Measurements from ENCODE around the gene NTNG1. TPM values are rescaled to one million over a fixed set of nuclear protein-coding genes. Genes with fewer than 3 reads are reported as not detected.

Gene NTNG1
- total and polyA plus RNA-seq, 2 of the 4 experiments (the other 2 are of a cell fraction), result 1.2 to 2.3 TPM

DNA sequence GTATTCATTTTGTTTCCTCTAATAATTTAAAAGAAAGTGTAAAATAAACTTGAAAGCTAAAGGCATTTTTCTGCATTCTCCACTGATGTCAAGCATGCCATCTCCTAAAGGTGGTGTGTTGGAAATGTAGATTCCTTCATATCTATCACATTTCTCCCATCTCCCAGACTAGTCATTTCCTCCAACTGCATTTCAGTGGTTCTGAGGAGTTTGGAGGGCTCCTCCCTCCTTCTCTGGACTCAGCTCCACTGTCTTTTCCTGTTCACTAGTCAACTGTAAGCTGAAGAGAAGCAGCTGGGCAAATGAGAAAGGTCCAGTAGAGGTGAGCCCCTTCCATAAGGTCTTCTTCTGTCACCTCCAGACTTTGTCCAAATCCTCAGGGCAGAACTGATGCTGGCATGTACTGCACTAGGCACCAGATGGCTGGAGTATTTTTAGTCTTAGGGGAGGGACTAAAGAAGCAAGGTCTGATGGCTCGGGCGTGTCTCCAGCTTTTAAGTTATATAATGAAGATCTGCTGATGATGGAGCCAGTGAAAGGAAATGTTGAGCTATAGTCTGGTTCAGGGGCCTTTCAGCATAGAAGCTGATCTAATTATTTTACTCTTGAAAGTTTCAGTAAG is 186.1 kb downstream of the NTNG1 start:
- Histone ChIP-seq H3K14ac (replicated peaks; ENCODE audit: low read depth, low read length) (no peak overlapping the region), H3K36me3 (ENCODE audit: control insufficient read depth, insufficient read depth, low read length) (no peaks in the 10 kb centered on the region), H3K56ac (ENCODE audit: extremely low read depth, insufficient read depth, low read length) (no peak overlapping the region), H3K27me3 (ENCODE audit: control insufficient read depth, insufficient read depth, low read length) (no peaks in the 10 kb centered on the region), H2AFZ (replicated peaks; ENCODE audit: low read length, poor library complexity) (no peak overlapping the region), H2AK9ac (replicated peaks; ENCODE audit: low read depth, low read length, poor library complexity) (no peak overlapping the region), H4K5ac (ENCODE audit: low read depth, low read length) (no peak overlapping the region), H2BK5ac (ENCODE audit: low read depth, low read length, poor library complexity, severe bottlenecking) (no peak overlapping the region), H3K9ac (ENCODE audit: low read depth, low read length) (no peak overlapping the region), H3K23ac (ENCODE audit: low read depth, low read length) (no peak overlapping the region), H2BK20ac (ENCODE audit: low read depth, low read length) (no peak overlapping the region), H4K91ac (ENCODE audit: insufficient read depth, low read depth, low read length) (no peak overlapping the region), H3K79me1 (ENCODE audit: low read depth in 1 of 2, low read length in 2 of 2) (no peaks in the 10 kb centered on the region), H3K18ac (ENCODE audit: low read depth, low read length) (no peak overlapping the region), H3K27ac (ENCODE audit: insufficient read depth, low read length) (no peak overlapping the region), H4K20me1 (ENCODE audit: insufficient read depth, low read length) (no peaks in the 10 kb centered on the region), H3K4me3 (ENCODE audit: insufficient read depth, low read depth, low read length) (no peak overlapping the region), H3K4ac (ENCODE audit: low read depth, low read length) (no peak overlapping the region), H3K9me1 (ENCODE audit: insufficient read depth, low read length) (no peaks in the 10 kb centered on the region), H2BK15ac (ENCODE audit: low read depth, low read length) (no peak overlapping the region), H4K8ac (ENCODE audit: low read depth in 2 of 2, low read length in 2 of 2) (no peak overlapping the region), H3K4me2 (ENCODE audit: low read depth, low read length) (no peak overlapping the region), H3K9me3 (ENCODE audit: control insufficient read depth, insufficient read depth, low read length) (no peaks in the 10 kb centered on the region), H2AK5ac (ENCODE audit: low read depth, low read length) (no peak overlapping the region), H2BK120ac (ENCODE audit: low read depth, low read length) (no peak overlapping the region), H3K4me1 (ENCODE audit: control insufficient read depth, insufficient read depth, low read length) (no peaks in the 10 kb centered on the region)
- dilution Hi-C loops (cut with HindIII; ENCODE audit: low sequenced_read_pairs, unreplicated experiment) (no loop called here), in situ Hi-C loops (cut with MboI; ENCODE audit: low sequenced_read_pairs) (no loop called here), intact Hi-C loops (cut with micrococcal nuclease) (no loop called here)
- DNase-seq (no peak), ATAC-seq (ENCODE audit: low read depth) (no peak)
- CTCF ChIA-PET, result no interaction called here
- TF ChIP-seq MAFK (IDR thresholded peaks at IDR 0.05; ENCODE audit: low read depth, low read length), result no peak
- no peak for TF ChIP-seq FOS (IDR thresholded peaks at IDR 0.05; ENCODE audit: low read depth, low read length)
- no TSS peak for BruUV-seq (replicated peaks)
- POLR2A ChIA-PET (ENCODE audit: unreplicated experiment), result no interaction called here
- WGBS, 2 experiments (ENCODE audit: extremely low coverage in 2 of 2, insufficient read length in 1 of 2), result no CpG with 5 or more reads among the region's 2 CpGs

All from IMR-90 (cell line).